HepG2 (cell line): Measurements from ENCODE around the gene CALML6. TPM values are rescaled to one million over a fixed set of nuclear protein-coding genes. Genes with fewer than 3 reads are reported as not detected.
A peak's percentile ranks its signal among the peaks of the same experiment; 100 is the strongest.

Experiments used
- ARNTL ChIP-seq: sonication (generic); formaldehyde crosslinking; IDR thresholded peaks from 2 replicates; pipeline ENCODE4 v1.4.0; 2020; ENCODE audit warnings: mild to moderate bottlenecking, missing genetic modification reagents
- DNMT3B ChIP-seq: conservative IDR thresholded peaks from 2 replicates; pipeline ENCODE4 v1.6.1; 2016; ENCODE audit warnings: missing biosample characterization, control low read depth
- HNRNPH1 ChIP-seq: fragments of 200-400 bp; formaldehyde crosslinking; optimal IDR thresholded peaks from 2 replicates; pipeline ENCODE3; 2017; ENCODE audit warnings: mild to moderate bottlenecking, low read depth, low read length
- HNRNPL ChIP-seq: fragments of 200-400 bp; formaldehyde crosslinking; IDR thresholded peaks from 2 replicates; pipeline ENCODE4 v1.6.1; 2017; ENCODE audit warnings: mild to moderate bottlenecking, low read depth, low read length
- KAT7 ChIP-seq: IDR thresholded peaks from 2 replicates; pipeline ENCODE4 v1.6.1; 2018; ENCODE audit warnings: borderline replicate concordance, missing compliant biosample characterization
- MAFG ChIP-seq: sonication (generic); formaldehyde crosslinking; IDR thresholded peaks from 2 replicates; pipeline ENCODE4 v1.5.1; 2020; ENCODE audit warnings: mild to moderate bottlenecking, missing genetic modification reagents
- NAIF1 ChIP-seq: sonication (generic); formaldehyde crosslinking; IDR thresholded peaks from 2 replicates; pipeline ENCODE4 v1.5.0; 2020; ENCODE audit warnings: mild to moderate bottlenecking, missing genetic modification reagents, borderline replicate concordance
- SALL1 ChIP-seq: sonication (generic); formaldehyde crosslinking; IDR thresholded peaks from 2 replicates; pipeline ENCODE4 v1.8.0; 2022; ENCODE audit warnings: mild to moderate bottlenecking, missing genetic modification reagents
- SAP130 ChIP-seq: IDR thresholded peaks from 2 replicates; pipeline ENCODE4 v1.6.1; 2016; ENCODE audit warnings: low read depth
- TCF12 ChIP-seq, 2 experiments: fragments of 450-650 bp in 1 of 2; sonication (generic) in 1 of 2; formaldehyde crosslinking in 1 of 2; IDR thresholded peaks; 2 replicates each; pipeline versions ENCODE4 v1.6.1 to v1.8.0; 2017 to 2022; ENCODE audit warnings: antibody characterized with exemption in 1 of 2, mild to moderate bottlenecking in 1 of 2, missing genetic modification reagents in 1 of 2, moderate library complexity in 1 of 2
- ZFP37 ChIP-seq: sonication (generic); formaldehyde crosslinking; IDR thresholded peaks from 2 replicates; pipeline ENCODE4 v1.4.0; 2020; ENCODE audit warnings: missing genetic modification reagents, borderline replicate concordance
- ZNF354B ChIP-seq: sonication (generic); formaldehyde crosslinking; IDR thresholded peaks from 2 replicates; pipeline ENCODE4 v1.8.0; 2022; ENCODE audit warnings: mild to moderate bottlenecking, missing genetic modification reagents
- ZNF546 ChIP-seq: sonication (generic); formaldehyde crosslinking; conservative IDR thresholded peaks from 2 replicates; pipeline ENCODE4 v1.8.1; 2023; ENCODE audit warnings: mild to moderate bottlenecking, missing genetic modification reagents
- ZNF577 ChIP-seq: sonication (generic); formaldehyde crosslinking; IDR thresholded peaks from 2 replicates; pipeline ENCODE4 v1.4.0; 2020; ENCODE audit warnings: mild to moderate bottlenecking, low read depth, missing genetic modification reagents, borderline replicate concordance
- ZSCAN12 ChIP-seq: sonication (generic); formaldehyde crosslinking; IDR thresholded peaks from 2 replicates; pipeline ENCODE4 v1.9.0; 2021; ENCODE audit warnings: mild to moderate bottlenecking, missing genetic modification reagents
- polyA plus RNA-seq, 8 experiments: library from polyadenylated mRNA; depleted of rRNA in 3 of 8; stranded (reverse) in 7 of 8; unstranded in 1 of 8; fragments of >200 nt; fragmentation: Illumina TruSeq in 4 of 8; extraction: Trizol in 4 of 8; gene quantifications; 2 replicates each; pipeline versions ENCODE4 v1.2.1 to v1.2.3, GENCODE V29; 2011 to 2016; ENCODE audit warnings: low read depth in 4 of 8, missing spikeins in 1 of 8, mixed read lengths in 1 of 8; ENCODE audit not compliant: insufficient read depth in 1 of 8
- total RNA-seq, 5 experiments: library from RNA; depleted of rRNA; stranded (reverse); fragments of >200 nt; fragmentation: Illumina TruSeq; extraction: Trizol; gene quantifications; 2 replicates each; pipeline ENCODE4 v1.2.3, GENCODE V29; 2016; ENCODE audit warnings: low read depth in 1 of 5
- TF ChIP-seq, protein P1 (sequence below): sonication (generic); formaldehyde crosslinking; conservative IDR thresholded peaks from 2 replicates; pipeline ENCODE4 v1.4.0; 2020; ENCODE audit warnings: mild to moderate bottlenecking, missing genetic modification reagents, moderate library complexity
- TF ChIP-seq, protein P2 (sequence below): sonication (generic); formaldehyde crosslinking; IDR thresholded peaks from 2 replicates; pipeline ENCODE4 v1.5.0; 2020; ENCODE audit warnings: mild to moderate bottlenecking, missing genetic modification reagents, moderate library complexity
- TF ChIP-seq, protein P3 (sequence below): sonication (generic); formaldehyde crosslinking; IDR thresholded peaks from 2 replicates; pipeline ENCODE4 v1.8.1; 2023; ENCODE audit warnings: mild to moderate bottlenecking, missing genetic modification reagents, borderline replicate concordance
- TF ChIP-seq, protein P4 (sequence below): sonication (generic); formaldehyde crosslinking; conservative IDR thresholded peaks from 2 replicates; pipeline ENCODE4 v1.4.0; 2020; ENCODE audit warnings: missing genetic modification reagents

Gene CALML6
- total and polyA plus RNA-seq, 2 of the 13 experiments (the other 11 are each of a cell fraction or from before 2014, with no cell fraction given): 0.11 to 0.12 TPM

DNA sequence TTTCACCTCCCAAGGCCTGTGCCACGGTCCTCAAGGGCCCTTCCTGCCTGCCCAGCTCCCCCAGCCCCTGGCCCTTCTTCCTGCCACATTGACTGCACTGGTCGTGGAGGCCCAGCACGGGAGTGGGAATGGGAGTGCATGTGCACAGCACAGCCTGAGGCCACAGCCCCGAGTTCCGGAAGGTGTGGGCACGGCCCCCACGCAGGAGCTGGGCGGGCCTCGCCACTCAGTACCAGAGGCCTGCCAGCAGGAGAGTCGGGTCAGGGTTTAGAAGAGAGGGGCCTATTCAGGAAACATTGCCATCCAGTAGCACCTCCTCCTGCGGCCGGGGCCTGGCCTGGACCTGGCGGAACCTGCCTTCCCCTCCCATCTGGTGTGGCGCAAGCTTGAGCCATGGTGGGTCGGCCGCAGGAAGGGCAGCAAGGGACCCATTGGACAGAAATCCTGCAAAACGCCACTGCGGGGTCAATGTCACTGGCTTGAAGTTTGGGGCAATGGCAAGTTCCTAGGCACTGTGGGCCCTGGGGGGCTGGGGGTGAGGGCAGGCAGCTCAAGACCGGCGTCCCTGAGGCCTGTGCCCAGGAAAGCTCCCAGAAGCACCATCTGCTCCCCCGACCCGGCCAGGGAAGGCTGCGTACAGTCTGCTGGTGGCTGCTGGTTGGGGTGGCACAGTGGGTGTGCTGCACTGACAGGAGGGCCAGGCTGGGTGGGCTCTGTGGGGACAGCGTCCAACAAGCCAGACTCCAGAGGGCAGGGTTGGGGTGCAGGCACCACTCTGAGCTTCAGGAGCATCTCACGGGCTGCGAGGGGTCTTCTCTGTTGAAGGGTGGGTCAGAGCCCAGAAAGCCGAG lies 5.8 kb downstream of the CALML6 start (continued):
- 0 out of 2 replicates have a peak, but pooled peaks have one; percentile 13 for TF ChIP-seq ZNF354B (CRISPR knock-in tag)
- TF ChIP-seq ZNF577 (CRISPR knock-in tag): no peak
- 0 out of 2 replicates have a peak, but pooled peaks have one; percentile 42 for TF ChIP-seq KAT7 (CRISPR knock-in tag)
- peak; percentile 62; the same call in 1 of the 2 replicates for TF ChIP-seq SALL1
- peak; percentile 84 for TF ChIP-seq HNRNPL
- peak; percentile 29; the same call in 1 of the 2 replicates for TF ChIP-seq ARNTL (CRISPR knock-in tag)
- no peak for TF ChIP-seq TCF12 (IDR thresholded peaks at IDR 0.05)
- TF ChIP-seq TCF12 (CRISPR knock-in tag; IDR thresholded peaks at IDR 0.05): 0 out of 2 replicates have a peak, but pooled peaks have one; percentile 1
- no peak for TF ChIP-seq DNMT3B (CRISPR knock-in tag)
- TF ChIP-seq, protein P1, sequence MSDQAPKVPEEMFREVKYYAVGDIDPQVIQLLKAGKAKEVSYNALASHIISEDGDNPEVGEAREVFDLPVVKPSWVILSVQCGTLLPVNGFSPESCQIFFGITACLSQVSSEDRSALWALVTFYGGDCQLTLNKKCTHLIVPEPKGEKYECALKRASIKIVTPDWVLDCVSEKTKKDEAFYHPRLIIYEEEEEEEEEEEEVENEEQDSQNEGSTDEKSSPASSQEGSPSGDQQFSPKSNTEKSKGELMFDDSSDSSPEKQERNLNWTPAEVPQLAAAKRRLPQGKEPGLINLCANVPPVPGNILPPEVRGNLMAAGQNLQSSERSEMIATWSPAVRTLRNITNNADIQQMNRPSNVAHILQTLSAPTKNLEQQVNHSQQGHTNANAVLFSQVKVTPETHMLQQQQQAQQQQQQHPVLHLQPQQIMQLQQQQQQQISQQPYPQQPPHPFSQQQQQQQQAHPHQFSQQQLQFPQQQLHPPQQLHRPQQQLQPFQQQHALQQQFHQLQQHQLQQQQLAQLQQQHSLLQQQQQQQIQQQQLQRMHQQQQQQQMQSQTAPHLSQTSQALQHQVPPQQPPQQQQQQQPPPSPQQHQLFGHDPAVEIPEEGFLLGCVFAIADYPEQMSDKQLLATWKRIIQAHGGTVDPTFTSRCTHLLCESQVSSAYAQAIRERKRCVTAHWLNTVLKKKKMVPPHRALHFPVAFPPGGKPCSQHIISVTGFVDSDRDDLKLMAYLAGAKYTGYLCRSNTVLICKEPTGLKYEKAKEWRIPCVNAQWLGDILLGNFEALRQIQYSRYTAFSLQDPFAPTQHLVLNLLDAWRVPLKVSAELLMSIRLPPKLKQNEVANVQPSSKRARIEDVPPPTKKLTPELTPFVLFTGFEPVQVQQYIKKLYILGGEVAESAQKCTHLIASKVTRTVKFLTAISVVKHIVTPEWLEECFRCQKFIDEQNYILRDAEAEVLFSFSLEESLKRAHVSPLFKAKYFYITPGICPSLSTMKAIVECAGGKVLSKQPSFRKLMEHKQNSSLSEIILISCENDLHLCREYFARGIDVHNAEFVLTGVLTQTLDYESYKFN (CRISPR knock-in tag): no peak; the same call in 1 of the 2 replicates
- TF ChIP-seq, protein P2, sequence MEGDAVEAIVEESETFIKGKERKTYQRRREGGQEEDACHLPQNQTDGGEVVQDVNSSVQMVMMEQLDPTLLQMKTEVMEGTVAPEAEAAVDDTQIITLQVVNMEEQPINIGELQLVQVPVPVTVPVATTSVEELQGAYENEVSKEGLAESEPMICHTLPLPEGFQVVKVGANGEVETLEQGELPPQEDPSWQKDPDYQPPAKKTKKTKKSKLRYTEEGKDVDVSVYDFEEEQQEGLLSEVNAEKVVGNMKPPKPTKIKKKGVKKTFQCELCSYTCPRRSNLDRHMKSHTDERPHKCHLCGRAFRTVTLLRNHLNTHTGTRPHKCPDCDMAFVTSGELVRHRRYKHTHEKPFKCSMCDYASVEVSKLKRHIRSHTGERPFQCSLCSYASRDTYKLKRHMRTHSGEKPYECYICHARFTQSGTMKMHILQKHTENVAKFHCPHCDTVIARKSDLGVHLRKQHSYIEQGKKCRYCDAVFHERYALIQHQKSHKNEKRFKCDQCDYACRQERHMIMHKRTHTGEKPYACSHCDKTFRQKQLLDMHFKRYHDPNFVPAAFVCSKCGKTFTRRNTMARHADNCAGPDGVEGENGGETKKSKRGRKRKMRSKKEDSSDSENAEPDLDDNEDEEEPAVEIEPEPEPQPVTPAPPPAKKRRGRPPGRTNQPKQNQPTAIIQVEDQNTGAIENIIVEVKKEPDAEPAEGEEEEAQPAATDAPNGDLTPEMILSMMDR (CRISPR knock-in tag): 0 out of 2 replicates have a peak, but pooled peaks have one; percentile 20
- TF ChIP-seq, protein P3, sequence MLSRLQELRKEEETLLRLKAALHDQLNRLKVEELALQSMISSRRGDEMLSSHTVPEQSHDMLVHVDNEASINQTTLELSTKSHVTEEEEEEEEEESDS (CRISPR knock-in tag): no peak
- TF ChIP-seq MAFG (CRISPR knock-in tag): no peak
- TF ChIP-seq, protein P4, sequence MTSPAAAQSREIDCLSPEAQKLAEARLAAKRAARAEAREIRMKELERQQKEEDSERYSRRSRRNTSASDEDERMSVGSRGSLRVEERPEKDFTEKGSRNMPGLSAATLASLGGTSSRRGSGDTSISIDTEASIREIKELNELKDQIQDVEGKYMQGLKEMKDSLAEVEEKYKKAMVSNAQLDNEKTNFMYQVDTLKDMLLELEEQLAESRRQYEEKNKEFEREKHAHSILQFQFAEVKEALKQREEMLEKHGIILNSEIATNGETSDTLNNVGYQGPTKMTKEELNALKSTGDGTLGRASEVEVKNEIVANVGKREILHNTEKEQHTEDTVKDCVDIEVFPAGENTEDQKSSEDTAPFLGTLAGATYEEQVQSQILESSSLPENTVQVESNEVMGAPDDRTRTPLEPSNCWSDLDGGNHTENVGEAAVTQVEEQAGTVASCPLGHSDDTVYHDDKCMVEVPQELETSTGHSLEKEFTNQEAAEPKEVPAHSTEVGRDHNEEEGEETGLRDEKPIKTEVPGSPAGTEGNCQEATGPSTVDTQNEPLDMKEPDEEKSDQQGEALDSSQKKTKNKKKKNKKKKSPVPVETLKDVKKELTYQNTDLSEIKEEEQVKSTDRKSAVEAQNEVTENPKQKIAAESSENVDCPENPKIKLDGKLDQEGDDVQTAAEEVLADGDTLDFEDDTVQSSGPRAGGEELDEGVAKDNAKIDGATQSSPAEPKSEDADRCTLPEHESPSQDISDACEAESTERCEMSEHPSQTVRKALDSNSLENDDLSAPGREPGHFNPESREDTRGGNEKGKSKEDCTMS (CRISPR knock-in tag): no peak
- no peak for TF ChIP-seq ZFP37
- no peak for TF ChIP-seq NAIF1 (CRISPR knock-in tag)
- TF ChIP-seq ZSCAN12: no peak
- no peak for TF ChIP-seq HNRNPH1
- peak; percentile 75; the same call in 1 of the 2 replicates for TF ChIP-seq ZNF546
- TF ChIP-seq SAP130 (CRISPR knock-in tag): peak; percentile 56
